Thymus (tissue), 11 donors: ENCODE results near the gene PCAT6. TPM values are rescaled to one million over a fixed set of nuclear protein-coding genes. Genes with fewer than 3 reads are reported as not detected.
A peak's percentile ranks its signal among the peaks of the same experiment; 100 is the strongest.

Experiments used
- DNase-seq, 9 donors: peaks; one replicate each; pipeline ENCODE4 v3.0.0-alpha.2; 2013; ENCODE audit warnings: low spot score in 9 of 9, low read depth in 6 of 9, missing footprints in 1 of 9
- H3K27ac ChIP-seq, 2 donors: one replicate each; pipeline ENCODE4 v1.5.1; 2013; ENCODE audit warnings: control low read depth in 1 of 2, low read depth in 1 of 2, low read length in 1 of 2, mild to moderate bottlenecking in 1 of 2, moderate library complexity in 1 of 2
- H3K27me3 ChIP-seq, 2 donors: one replicate each; pipeline ENCODE4 v1.5.1; 2013; ENCODE audit warnings: low read length in 1 of 2; ENCODE audit not compliant: control insufficient read depth in 2 of 2, insufficient read depth in 1 of 2
- H3K36me3 ChIP-seq, 2 donors: one replicate each; pipeline ENCODE4 v1.5.1; 2013; ENCODE audit warnings: low read length in 1 of 2, mild to moderate bottlenecking in 1 of 2, moderate library complexity in 1 of 2; ENCODE audit not compliant: control insufficient read depth in 2 of 2, insufficient read depth in 2 of 2
- H3K4me1 ChIP-seq, 2 donors: one replicate each; pipeline ENCODE4 v1.5.1; 2013; ENCODE audit warnings: low read length in 2 of 2; ENCODE audit not compliant: control insufficient read depth in 2 of 2, insufficient read depth in 2 of 2
- H3K4me3 ChIP-seq, 2 donors: one replicate each; pipeline ENCODE4 v1.5.1; 2013; ENCODE audit warnings: low read length in 2 of 2, control low read depth in 1 of 2, mild to moderate bottlenecking in 1 of 2
- H3K9me3 ChIP-seq, 2 donors: one replicate each; pipeline ENCODE4 v1.5.1; 2013; ENCODE audit warnings: low read length in 1 of 2, mild to moderate bottlenecking in 1 of 2; ENCODE audit not compliant: control insufficient read depth in 2 of 2, insufficient read depth in 1 of 2
- WGBS: extraction: QIAGEN DNeasy Blood & Tissue Kit; methylation state at CpG from one replicate; pipeline ENCODE4 v1.1.7; 2013; 5-methylcytosine and 5-hydroxymethylcytosine counted together
- polyA plus RNA-seq: library from polyadenylated mRNA; stranded (reverse); fragments of 200-250 nt; gene quantifications from one replicate; pipeline ENCODE4 v1.2.3, GENCODE V29; 2013
- total RNA-seq: library from RNA; stranded (reverse); fragments of 120-200 nt; gene quantifications from one replicate; pipeline ENCODE4 v1.2.4, GENCODE V29; 2013
- donor health status: healthy.

PCAT6 gene
- total and polyA plus RNA-seq, 2 donors = 0.19 to 1.5 TPM

GRCh38 chr1:202834771-202835547 lies 24.2 kb downstream of the PCAT6 start:
- 46% methylated on average over 10 of the region's 10 CpGs for WGBS
- peak overlapping the region in 1 of 2 donors; percentile 8 for H3K27ac ChIP-seq
- peaks cover 25 to 32% of the 10 kb centered on the region in 2 donors for H3K4me1 ChIP-seq
- DNase-seq = peak in 1 of 9 donors; percentile 33
- H3K36me3 ChIP-seq = no peaks in the 10 kb centered on the region
- H3K9me3 ChIP-seq = no peaks in the 10 kb centered on the region
- no peak overlapping the region for H3K4me3 ChIP-seq
- no peaks in the 10 kb centered on the region for H3K27me3 ChIP-seq

DNA sequence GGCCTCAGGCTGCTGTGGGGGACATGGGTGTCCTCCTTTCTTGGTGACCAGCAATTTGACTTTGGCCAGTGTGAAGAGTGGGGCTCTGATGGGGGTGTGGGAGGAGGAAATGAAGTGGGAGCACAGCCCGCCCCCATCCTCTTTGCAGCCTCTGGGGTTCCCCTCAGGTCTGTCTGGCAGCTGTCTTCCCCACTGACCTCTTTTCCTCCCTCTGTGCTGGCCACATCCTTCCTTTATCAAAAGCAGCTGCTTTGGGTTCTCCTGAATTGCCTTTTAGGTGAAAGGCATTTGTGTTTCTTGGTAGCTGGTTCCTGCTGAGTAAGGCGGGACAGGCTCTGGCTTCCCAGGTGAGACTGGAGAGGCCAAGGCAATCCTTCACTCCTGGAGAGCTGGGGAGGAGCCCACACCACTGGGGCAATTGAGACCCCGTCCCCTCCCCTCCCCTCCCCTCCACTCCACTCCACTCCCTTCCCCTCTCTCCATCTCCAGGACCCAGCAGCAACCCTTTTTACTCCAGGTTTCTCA lies 24.9 kb downstream of the PCAT6 start:
- no peaks in the 10 kb centered on the region for H3K36me3 ChIP-seq
- peaks cover 25 to 32% of the 10 kb centered on the region in 2 donors for H3K4me1 ChIP-seq
- no peak overlapping the region for H3K27ac ChIP-seq
- WGBS = 15% methylated on average over 3 of the region's 3 CpGs
- H3K4me3 ChIP-seq = no peak overlapping the region
- peak in 3 of 9 donors; percentile 32 to 59 (median 34) for DNase-seq
- no peaks in the 10 kb centered on the region for H3K9me3 ChIP-seq
- H3K27me3 ChIP-seq = no peaks in the 10 kb centered on the region

- H3K36me3 ChIP-seq = no peaks in the 10 kb centered on the region
- H3K4me3 ChIP-seq = no peak overlapping the region
- H3K9me3 ChIP-seq = no peaks in the 10 kb centered on the region
- peaks cover 25 to 32% of the 10 kb centered on the region in 2 donors for H3K4me1 ChIP-seq
- DNase-seq = no peak
- no peaks in the 10 kb centered on the region for H3K27me3 ChIP-seq
- WGBS = 63% methylated on average over 5 of the region's 5 CpGs
- H3K27ac ChIP-seq = no peak overlapping the region
Measured at GRCh38 chr1:202836623-202837403, 26.1 kb downstream of the PCAT6 start.

DNA sequence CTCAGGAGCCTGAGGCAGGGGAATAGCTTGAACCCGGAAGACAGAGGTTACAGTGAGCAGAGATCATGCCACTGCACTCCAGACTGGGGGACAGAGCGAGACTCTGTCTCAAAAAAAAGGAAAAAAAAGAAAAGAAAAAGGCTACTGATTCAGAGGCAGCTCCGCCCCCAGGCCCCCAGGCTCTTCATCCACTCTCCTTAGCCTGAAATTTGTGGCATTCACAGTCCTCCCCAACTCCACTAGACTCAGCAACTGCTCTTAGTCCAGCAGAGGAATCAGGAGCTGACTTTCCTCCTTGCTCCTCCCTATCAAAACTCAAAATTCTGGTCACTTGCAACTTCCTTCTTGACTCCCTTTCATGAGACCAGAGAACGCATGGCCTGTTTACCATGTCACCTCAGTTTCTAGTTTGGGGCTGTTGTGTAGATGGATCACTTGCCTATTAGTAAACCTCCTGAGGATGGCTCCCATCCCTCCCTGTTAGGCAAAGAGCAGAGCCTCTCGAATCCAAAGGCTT lies 27.1 kb downstream of the PCAT6 start:
- WGBS = 96% methylated on average over 5 of the region's 5 CpGs
- Histone ChIP-seq H3K4me1 (peaks cover 25 to 32% of the 10 kb centered on the region in 2 donors), H3K4me3 (no peak overlapping the region), H3K27ac (no peak overlapping the region), H3K9me3 (no peaks in the 10 kb centered on the region), H3K36me3 (no peaks in the 10 kb centered on the region), H3K27me3 (no peaks in the 10 kb centered on the region)
- DNase-seq = no peak

DNA sequence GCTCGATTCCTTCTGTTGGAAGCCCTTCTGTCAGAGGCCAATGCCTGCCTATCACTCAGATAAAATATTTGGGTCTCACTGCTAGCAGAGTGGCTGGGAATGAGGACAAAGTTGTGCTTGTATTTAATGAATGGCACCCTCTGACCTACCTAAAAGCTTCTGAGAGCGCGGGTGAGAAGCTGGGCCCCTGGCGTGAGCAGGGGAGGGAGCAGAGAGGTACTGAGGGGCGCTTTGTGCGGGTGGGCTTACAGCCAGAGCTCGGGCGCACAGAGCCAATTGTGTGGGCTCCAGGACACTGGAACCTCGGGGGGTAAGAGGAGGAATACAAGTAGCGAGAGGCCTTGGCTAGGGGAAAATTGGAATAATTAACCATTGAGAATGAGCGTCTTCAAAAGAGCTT lies 32.3 kb downstream of the PCAT6 start:
- Histone ChIP-seq H3K9me3 (no peaks in the 10 kb centered on the region), H3K27ac (no peak overlapping the region), H3K36me3 (no peaks in the 10 kb centered on the region), H3K4me1 (no peaks in the 10 kb centered on the region), H3K4me3 (no peak overlapping the region), H3K27me3 (no peaks in the 10 kb centered on the region)
- 98% methylated on average over 11 of the region's 11 CpGs for WGBS
- no peak for DNase-seq

DNA sequence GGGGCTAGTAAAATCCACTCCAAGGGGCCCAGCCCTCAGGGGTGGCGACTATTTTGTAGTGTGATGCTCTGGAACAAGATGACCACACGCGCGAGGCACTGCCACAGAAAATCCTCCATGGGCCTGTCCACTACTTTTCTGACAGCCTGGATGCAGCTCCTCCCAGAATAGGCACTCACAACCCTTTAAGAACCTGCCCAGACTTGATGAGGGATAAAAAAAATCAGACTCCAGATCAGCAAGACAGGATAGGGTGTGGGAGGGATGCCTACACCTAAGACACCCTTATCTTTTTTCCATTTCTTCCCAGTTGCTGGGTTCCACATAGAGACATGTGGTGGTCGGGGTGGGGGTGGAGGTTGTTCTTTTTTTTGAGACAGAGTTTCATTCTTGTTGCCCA lies 33.5 kb downstream of the PCAT6 start:
- DNase-seq = no peak
- WGBS = 96% methylated on average over 5 of the region's 5 CpGs

GRCh38 chr1:202844935-202845334 lies 34.2 kb downstream of the PCAT6 start:
- Histone ChIP-seq H3K9me3 (no peaks in the 10 kb centered on the region), H3K4me1 (no peaks in the 10 kb centered on the region), H3K27ac (no peak overlapping the region), H3K27me3 (no peaks in the 10 kb centered on the region), H3K4me3 (no peak overlapping the region), H3K36me3 (no peaks in the 10 kb centered on the region)
- DNase-seq = no peak
- WGBS = 93% methylated on average over 6 of the region's 6 CpGs

More for the DNA sequence above, 33.5 kb downstream of the PCAT6 start:
- Histone ChIP-seq H3K36me3 (no peaks in the 10 kb centered on the region), H3K27ac (no peak overlapping the region), H3K4me3 (no peak overlapping the region), H3K4me1 (no peaks in the 10 kb centered on the region), H3K9me3 (no peaks in the 10 kb centered on the region), H3K27me3 (no peaks in the 10 kb centered on the region)

DNA sequence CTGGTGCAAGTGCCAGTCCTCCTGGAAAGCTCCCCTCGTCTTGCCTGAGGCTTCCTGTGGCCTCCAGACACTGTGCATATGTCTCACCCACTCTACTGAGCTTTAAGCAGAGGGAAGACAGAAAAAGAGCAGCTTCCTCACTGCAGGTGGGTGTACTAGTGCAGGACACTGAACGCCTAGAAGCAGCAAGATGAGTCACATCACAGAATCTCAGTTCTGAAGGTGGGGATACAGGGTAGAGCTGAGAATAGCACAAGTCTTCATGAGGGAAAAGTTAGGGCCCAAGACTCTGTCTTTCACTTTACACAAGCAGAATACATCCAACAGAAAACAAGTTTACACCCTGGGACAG lies 37.4 kb downstream of the PCAT6 start:
- Histone ChIP-seq H3K27ac (no peak overlapping the region), H3K4me3 (no peak overlapping the region), H3K36me3 (no peaks in the 10 kb centered on the region), H3K9me3 (no peaks in the 10 kb centered on the region), H3K27me3 (no peaks in the 10 kb centered on the region), H3K4me1 (no peaks in the 10 kb centered on the region)
- WGBS = 52% methylated on average over 2 of the region's 2 CpGs
- DNase-seq = no peak
